Sciatic nerve (tissue), 2 donors: ENCODE data around the gene EXOSC2. TPM values are rescaled to one million over a fixed set of nuclear protein-coding genes. Genes with fewer than 3 reads are reported as not detected.

Experiments
- ATAC-seq: fragments of 200-7000 bp; cut with Tn5 transposase; one replicate; pipeline ENCODE4 v1.9.1; 2020; ENCODE audit warnings: mild to moderate bottlenecking, moderate library complexity
- DNase-seq: peaks from one replicate; pipeline ENCODE4 v3.0.0-alpha.2; 2020; ENCODE audit warnings: low spot score
- intact Hi-C: fragments of 100-400 bp; cut with DNase I; formaldehyde crosslinking; loops from one replicate; pipeline ENCODE4 v1.14.2; 2022
- total RNA-seq: library from RNA; stranded (reverse); fragmentation: NEBNext Ultra II Directional; extraction: Animal tissue kit (Norgen Biotek cat#: 25700); gene quantifications from one replicate; pipeline ENCODE4 v1.2.1, GENCODE V29; 2021
- donor health status: DM: no; HTN: no; CAD: no.
- donor health status: DM: no; HTN: no; CAD: no.

EXOSC2 gene
- total RNA-seq, 1 donor from 2014 or later = 27.2 TPM

GRCh38 chr9:130746434-130747212 lies 53.0 kb downstream of the EXOSC2 start:
- ATAC-seq (no peak), DNase-seq (no peak)
- intact Hi-C loops = no loop called here

- no peak for ATAC-seq
- intact Hi-C loops = no loop called here
- no peak for DNase-seq
Observed at GRCh38 chr9:130751631-130752355, 58.2 kb downstream of the EXOSC2 start.

Other genes starting within 250 kb of the EXOSC2 start
- 73.1 TPM for gene ASS1, start 248.8 kb upstream of the EXOSC2 start, total RNA-seq
- 53.8 TPM for gene FUBP3, start 114.2 kb upstream of the EXOSC2 start, total RNA-seq
- not detected for gene PRDM12, start 29.2 kb upstream of the EXOSC2 start, total RNA-seq
- 85.8 TPM for gene ABL1, start 141.5 kb downstream of the EXOSC2 start, total RNA-seq
- not detected for gene QRFP, start 203.0 kb downstream of the EXOSC2 start, total RNA-seq
- not detected for gene FIBCD1, start 245.5 kb downstream of the EXOSC2 start, total RNA-seq